HCT116 (cell line): ENCODE results near the gene METTL15.

Experiments
- CTCF ChIP-seq, 3 experiments: fragments of 200-600 bp in 1 of 3; sonication (generic) in 1 of 3; IDR thresholded peaks in 2 of 3; conservative IDR thresholded peaks in 1 of 3; 2 replicates each; pipeline ENCODE4 v1.5.1; 2012 to 2017; ENCODE audit warnings: low read depth in 2 of 3, low read length in 2 of 3, antibody characterized with exemption in 1 of 3, borderline replicate concordance in 1 of 3, control low read depth in 1 of 3, mild to moderate bottlenecking in 1 of 3, mixed read lengths in 1 of 3, mixed run types in 1 of 3, moderate library complexity in 1 of 3; ENCODE audit not compliant: insufficient read depth in 1 of 3
- POLR2AphosphoS5 ChIP-seq: IDR thresholded peaks from 2 replicates; pipeline ENCODE4 v1.6.1; 2011; ENCODE audit warnings: mild to moderate bottlenecking, low read depth, low read length, moderate library complexity
- RAD21 ChIP-seq: IDR thresholded peaks from 2 replicates; pipeline ENCODE4 v1.6.1; 2012; ENCODE audit warnings: low read depth, mild to moderate bottlenecking
- SP1 ChIP-seq: IDR thresholded peaks from 2 replicates; pipeline ENCODE4 v1.6.1; 2012; ENCODE audit warnings: low read depth
- ZNF274 ChIP-seq: fragments of 200-500 bp; sonication (Bioruptor generic); IDR thresholded peaks from 2 replicates; pipeline ENCODE4 v1.6.1; 2014; ENCODE audit warnings: mild to moderate bottlenecking, low read depth, low read length, inconsistent platforms
- TF ChIP-seq, protein P1 (sequence below): IDR thresholded peaks from 2 replicates; pipeline ENCODE4 v1.6.1; 2011; ENCODE audit warnings: mild to moderate bottlenecking, low read length, moderate library complexity; ENCODE audit not compliant: insufficient replicate concordance; ENCODE audit errors: extremely low read depth

DNA sequence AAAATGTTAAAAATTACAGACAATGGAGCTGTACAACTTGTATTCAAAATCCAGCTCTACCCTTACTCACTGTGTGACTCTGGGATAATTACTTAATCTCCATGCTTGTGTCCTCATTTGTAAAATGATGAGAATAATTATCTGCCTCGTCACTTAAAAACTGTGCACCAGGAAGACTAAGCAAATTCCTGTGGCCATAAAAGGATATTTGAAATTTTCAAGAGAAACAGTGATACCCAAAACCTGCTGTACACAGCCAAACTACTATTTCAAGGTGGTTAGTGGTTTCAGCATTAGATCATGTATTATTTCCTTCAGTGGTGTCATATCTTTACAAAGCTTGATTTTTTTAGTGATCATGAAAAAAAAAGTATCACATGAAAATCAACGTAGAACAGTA, 136.9 kb downstream of the METTL15 start:
- TF ChIP-seq, protein P1, sequence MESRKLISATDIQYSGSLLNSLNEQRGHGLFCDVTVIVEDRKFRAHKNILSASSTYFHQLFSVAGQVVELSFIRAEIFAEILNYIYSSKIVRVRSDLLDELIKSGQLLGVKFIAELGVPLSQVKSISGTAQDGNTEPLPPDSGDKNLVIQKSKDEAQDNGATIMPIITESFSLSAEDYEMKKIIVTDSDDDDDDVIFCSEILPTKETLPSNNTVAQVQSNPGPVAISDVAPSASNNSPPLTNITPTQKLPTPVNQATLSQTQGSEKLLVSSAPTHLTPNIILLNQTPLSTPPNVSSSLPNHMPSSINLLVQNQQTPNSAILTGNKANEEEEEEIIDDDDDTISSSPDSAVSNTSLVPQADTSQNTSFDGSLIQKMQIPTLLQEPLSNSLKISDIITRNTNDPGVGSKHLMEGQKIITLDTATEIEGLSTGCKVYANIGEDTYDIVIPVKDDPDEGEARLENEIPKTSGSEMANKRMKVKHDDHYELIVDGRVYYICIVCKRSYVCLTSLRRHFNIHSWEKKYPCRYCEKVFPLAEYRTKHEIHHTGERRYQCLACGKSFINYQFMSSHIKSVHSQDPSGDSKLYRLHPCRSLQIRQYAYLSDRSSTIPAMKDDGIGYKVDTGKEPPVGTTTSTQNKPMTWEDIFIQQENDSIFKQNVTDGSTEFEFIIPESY: no peak
- no peak for TF ChIP-seq CTCF (IDR thresholded peaks at IDR 0.05 in 2 of 3, conservative IDR thresholded peaks at IDR 0.05 in 1 of 3; ENCODE audit: borderline replicate concordance in 1 of 3, insufficient read depth in 1 of 3, low read depth in 2 of 3, low read length in 2 of 3)
- TF ChIP-seq SP1: no peak
- no peak for TF ChIP-seq POLR2AphosphoS5
- no peak for TF ChIP-seq ZNF274
- TF ChIP-seq RAD21: no peak
